ENCODE data around the gene ARHGEF2.

The ARHGEF2 gene

GRCh38 chr1:155971910-155972809 is 6.2 kb downstream of the ARHGEF2 start:
- no peak for DNase-seq (ENCODE audit: low read depth)

DNA sequence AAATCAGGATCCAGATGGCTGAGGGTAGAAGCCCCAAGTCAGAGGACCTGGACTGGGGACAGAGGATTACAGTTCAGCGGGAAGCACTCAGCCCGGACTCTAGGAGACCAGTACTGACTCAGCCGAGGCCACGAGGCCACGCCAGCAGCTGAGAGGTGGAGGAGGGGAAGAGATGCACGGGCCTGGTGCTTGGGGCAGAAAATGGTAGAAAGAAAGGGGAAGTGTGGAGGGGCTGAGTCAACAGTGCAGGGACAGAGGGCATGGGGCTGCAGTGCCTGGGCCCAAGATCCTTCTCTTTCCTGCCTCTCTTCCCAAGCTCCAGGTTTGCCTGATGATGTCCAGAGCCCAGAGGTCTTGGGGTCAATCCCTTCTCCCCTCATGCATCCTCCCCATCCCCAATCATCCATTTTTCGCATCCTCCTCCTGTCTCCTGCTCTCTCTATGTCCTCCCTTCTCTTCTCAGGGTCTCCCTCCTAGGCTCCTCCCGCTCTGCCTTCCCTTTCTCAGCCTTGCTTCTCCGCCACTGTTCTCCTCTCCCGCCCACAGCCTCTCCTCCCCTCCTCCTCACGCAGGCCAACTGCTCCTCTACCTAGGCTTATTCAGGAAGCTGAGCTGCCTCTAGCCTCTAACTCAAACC is 7.7 kb downstream of the ARHGEF2 start:
- no peak for DNase-seq (ENCODE audit: low read depth)

DNA sequence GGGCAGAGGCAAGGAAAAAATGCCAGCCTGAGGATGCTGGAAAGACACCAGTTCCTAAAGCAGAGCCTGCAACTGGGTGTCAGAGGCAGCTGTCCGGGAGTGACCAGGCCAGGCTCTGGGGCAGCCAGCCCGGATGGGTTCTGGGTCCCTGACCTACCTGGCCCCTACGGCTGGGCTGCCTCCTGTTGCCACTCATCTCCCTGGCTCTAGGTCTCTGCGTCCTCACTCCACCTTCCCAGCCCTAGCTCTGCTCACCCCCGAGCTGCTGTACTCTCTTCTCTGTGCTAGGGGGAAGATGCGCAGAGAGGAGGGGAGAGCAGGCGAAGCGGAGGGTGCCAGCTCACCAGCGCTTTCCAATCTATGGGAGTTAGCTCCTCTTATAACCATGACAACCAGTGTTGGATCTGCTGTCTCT is 9.0 kb downstream of the ARHGEF2 start:
- no peak for DNase-seq (ENCODE audit: low read depth)

- no peak for DNase-seq (ENCODE audit: low read depth)
Measured at GRCh38 chr1:155968670-155969069, 9.7 kb downstream of the ARHGEF2 start.

- DNase-seq (ENCODE audit: low read depth), result no peak
Measured at GRCh38 chr1:155968051-155968400, 10.3 kb downstream of the ARHGEF2 start.

DNA sequence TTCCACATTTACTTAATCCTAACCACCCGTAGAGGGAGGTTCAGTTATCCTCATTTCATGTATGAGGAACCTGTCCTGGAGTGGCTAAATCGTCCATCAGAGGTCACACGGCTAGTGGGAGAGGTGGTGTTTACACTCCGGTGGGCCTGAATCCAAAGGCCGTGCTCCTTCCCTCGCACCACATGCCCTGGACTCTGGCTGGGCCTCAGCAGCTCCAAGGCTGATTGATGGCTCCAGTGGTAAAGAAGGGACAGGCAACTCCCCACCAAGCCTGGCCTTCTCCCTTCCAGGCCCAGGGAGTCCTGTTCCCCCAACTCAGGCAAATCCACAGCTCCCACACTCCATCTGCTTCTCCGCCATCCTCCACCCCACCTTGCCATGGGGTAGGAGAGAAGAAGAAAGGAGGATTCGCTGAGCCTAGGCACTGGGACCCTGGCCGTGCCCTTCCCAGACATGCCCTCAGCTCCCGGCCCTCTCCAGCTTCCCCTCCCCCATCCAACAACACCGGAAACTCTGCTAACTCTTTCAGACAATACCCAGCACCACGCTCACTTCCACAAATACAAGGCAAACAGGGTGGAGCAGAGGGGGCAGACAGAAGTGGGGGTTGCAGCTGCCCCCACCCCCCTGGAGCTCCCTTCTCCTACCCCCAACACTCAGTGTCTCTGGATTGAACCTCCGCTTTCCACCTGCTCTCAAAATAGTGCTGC is 10.9 kb downstream of the ARHGEF2 start:
- no peak for DNase-seq (ENCODE audit: low read depth)

DNA sequence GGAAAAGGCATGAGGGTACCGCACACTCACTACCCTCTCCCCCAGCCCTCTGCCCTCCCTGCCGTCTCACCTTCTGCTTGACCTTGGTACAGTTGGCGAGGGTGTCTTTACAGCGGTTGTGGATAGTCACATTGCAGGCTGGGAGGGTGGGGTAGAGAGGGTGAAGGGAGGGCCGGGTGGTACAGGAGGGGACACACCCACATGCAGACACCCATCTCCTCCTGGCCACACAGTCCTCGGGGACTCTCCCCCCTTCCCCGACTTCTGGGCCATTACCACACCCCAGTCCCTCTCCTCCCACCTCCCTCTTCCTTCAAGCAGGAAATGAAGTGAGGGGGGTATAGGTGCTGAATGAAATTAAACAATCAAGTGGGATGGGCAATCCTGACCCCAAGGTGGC is 11.6 kb downstream of the ARHGEF2 start:
- DNase-seq (ENCODE audit: low read depth), result no peak

DNA sequence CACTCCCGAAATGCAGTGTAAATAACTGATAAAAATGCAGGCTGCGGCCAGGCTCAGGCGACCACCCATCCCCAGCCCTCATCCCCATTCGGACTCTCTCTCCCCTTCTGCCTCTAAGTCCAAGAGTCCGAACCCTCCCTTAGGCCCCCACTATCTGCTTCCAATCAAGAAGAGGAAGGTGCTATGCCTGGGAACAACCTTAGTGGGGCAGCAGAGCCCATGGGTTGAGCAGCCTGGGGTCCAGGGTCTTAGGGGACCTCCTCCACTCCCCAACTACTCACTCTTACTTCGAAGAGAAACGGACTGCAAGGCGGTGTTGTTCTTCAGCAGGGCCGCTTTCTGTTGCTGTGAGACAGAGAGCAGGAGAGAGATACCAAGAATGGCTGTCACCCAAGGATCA is 12.2 kb downstream of the ARHGEF2 start:
- no peak for DNase-seq (ENCODE audit: low read depth)

DNA sequence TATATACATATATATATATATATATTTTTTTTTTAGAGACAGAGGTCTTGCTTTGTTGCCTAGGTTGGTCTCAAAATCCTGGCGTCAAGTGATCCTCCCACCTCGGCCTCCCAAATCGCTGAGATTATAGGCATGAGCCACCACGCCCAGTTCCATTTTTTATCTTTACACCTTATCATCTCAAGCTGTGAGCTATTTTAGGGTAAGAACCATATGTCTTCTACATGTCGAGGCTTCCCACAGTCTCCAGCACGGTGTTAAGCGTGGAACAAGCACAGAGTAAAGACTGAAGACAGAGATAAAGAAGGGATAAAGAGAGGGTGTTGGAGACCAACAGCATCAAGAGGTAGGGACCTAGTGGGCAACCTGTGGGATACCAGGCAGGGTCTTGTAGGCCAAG is 14.2 kb downstream of the ARHGEF2 start:
- no peak for DNase-seq (ENCODE audit: low read depth)

DNA sequence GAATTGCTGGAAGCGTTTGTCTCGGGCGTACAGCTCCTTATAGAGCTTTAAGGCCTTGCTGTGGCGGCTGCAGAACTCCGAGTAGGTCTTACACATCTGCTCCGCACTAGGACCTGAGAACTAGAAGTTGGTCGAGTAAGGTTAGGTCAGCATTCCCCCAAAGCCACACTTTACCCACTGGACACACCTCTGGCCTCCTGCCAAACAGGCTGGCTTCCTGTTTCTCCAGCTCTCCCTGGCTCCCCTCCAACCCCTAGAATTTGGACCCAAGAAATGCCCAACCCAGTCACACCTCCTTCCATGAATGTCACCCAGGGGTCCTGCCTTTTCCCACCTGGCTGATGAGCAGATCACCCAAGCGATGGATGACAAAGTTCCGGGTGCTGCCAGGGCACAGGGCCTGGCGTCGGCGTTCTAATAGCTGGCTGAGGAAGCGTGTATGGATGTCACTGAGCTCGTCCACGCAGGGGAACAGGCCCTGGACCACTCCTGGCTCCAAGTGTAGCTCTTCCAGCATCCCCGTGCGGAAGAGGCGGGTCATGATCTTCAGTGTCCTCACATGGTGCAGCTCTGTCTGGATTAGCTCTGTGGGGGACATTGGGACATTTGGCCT is 15.6 kb downstream of the ARHGEF2 start:
- DNase-seq (ENCODE audit: low read depth), result no peak

DNA sequence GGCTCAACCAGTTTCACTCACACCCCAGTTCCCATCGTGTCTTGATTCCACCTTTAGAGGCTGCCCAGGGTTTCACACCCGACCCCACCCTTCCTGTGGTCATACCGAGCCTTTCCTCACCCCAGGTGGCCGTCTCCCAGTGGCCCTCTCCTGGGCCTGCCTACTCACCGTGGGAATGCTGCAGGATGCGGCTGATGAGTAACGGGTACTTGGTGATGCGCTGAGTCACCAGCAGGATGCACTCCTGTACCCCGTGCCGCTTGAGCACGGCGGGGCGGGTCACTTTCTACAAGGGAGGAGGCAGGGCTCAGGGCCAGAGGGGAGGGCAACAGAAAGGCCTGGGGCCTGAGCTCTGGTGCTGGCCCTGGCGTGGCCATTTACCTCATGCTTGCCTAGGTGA is 16.4 kb downstream of the ARHGEF2 start:
- DNase-seq (ENCODE audit: low read depth), result no peak

- DNase-seq (ENCODE audit: low read depth), result no peak
Measured at GRCh38 chr1:155960081-155960745, 18.1 kb downstream of the ARHGEF2 start.

DNA sequence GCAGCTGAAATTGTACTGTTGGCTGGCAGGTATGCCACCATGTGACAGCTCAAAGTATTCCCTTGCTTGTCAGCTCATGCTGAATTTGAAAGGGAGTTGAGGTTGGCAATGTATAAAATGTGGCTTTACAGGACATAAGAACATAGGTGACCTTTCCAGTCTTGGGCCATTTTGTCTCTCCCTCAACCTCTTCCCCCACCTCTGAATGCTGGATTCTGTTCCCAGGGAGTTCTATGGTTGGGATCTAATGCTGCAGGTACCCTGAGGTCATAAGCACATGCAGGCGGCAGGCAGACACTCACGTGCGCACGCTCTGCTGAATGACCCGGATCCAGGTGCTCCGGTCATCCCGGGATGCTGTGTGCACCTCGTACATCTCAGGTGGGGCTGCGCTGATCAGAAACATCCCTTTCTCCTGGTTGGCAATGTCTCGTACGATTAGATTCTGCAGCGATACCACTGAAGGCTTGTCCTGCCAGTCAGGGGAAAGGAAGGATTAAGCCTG is 20.9 kb downstream of the ARHGEF2 start:
- DNase-seq (ENCODE audit: low read depth), result no peak

- DNase-seq (ENCODE audit: low read depth), result no peak
Measured at GRCh38 chr1:155954645-155955044, 23.7 kb downstream of the ARHGEF2 start.

GRCh38 chr1:155952505-155952890 is 25.8 kb downstream of the ARHGEF2 start:
- DNase-seq (ENCODE audit: low read depth), result no peak

- DNase-seq (ENCODE audit: low read depth), result no peak
Measured at GRCh38 chr1:155951753-155952504, 26.4 kb downstream of the ARHGEF2 start.

GRCh38 chr1:155950829-155951228 is 27.5 kb downstream of the ARHGEF2 start:
- no peak for DNase-seq (ENCODE audit: low read depth)

GRCh38 chr1:155947741-155948140 is 30.6 kb downstream of the ARHGEF2 start:
- DNase-seq (ENCODE audit: low read depth), result no peak

GRCh38 chr1:155947292-155947691 is 31.1 kb downstream of the ARHGEF2 start:
- no peak for DNase-seq (ENCODE audit: low read depth)

GRCh38 chr1:155946633-155947219 is 31.6 kb downstream of the ARHGEF2 start:
- DNase-seq (ENCODE audit: low read depth), result no peak

- no peak for DNase-seq (ENCODE audit: low read depth)
Measured at GRCh38 chr1:155944444-155944799, 33.9 kb downstream of the ARHGEF2 start.

All from activated T-cell treated with anti-CD3 and anti-CD28 coated beads for 24 hours (primary cell).